ENCODE measurements around the gene KAT7.

Gene KAT7

GRCh38 chr17:49870298-49870697, 81.8 kb downstream of the KAT7 start:
- DNase-seq = no peak
- no peak for TF ChIP-seq GATA1 (IDR thresholded peaks at IDR 0.05; ENCODE audit: low read depth, low read length)
- no peak for TF ChIP-seq POLR2A (IDR thresholded peaks at IDR 0.05; ENCODE audit: low read length)

- no peak for DNase-seq
- no peak for TF ChIP-seq POLR2A (IDR thresholded peaks at IDR 0.05; ENCODE audit: low read length)
- no peak for TF ChIP-seq GATA1 (IDR thresholded peaks at IDR 0.05; ENCODE audit: low read depth, low read length)
Observed at GRCh38 chr17:49871211-49871610, 82.7 kb downstream of the KAT7 start.

GRCh38 chr17:49872754-49873377, 84.4 kb downstream of the KAT7 start:
- TF ChIP-seq GATA1 (IDR thresholded peaks at IDR 0.05; ENCODE audit: low read depth, low read length) = no peak
- TF ChIP-seq POLR2A (IDR thresholded peaks at IDR 0.05; ENCODE audit: low read length) = no peak

GRCh38 chr17:49873466-49873865, 85.0 kb downstream of the KAT7 start:
- DNase-seq = no peak
- TF ChIP-seq GATA1 (IDR thresholded peaks at IDR 0.05; ENCODE audit: low read depth, low read length) (no peak), POLR2A (IDR thresholded peaks at IDR 0.05; ENCODE audit: low read length) (no peak)

More at GRCh38 chr17:49872754-49873377, 84.4 kb downstream of the KAT7 start:
- DNase-seq = no peak

- TF ChIP-seq GATA1 (IDR thresholded peaks at IDR 0.05; ENCODE audit: low read depth, low read length) (no peak), POLR2A (IDR thresholded peaks at IDR 0.05; ENCODE audit: low read length) (no peak)
- DNase-seq = no peak
Observed at GRCh38 chr17:49873926-49874325, 85.4 kb downstream of the KAT7 start.

GRCh38 chr17:49874911-49875310, 86.4 kb downstream of the KAT7 start:
- no peak for DNase-seq
- no peak for TF ChIP-seq POLR2A (IDR thresholded peaks at IDR 0.05; ENCODE audit: low read length)

- no peak for DNase-seq
- TF ChIP-seq POLR2A (IDR thresholded peaks at IDR 0.05; ENCODE audit: low read length) (no peak), GATA1 (IDR thresholded peaks at IDR 0.05; ENCODE audit: low read depth, low read length) (no peak)
Observed at GRCh38 chr17:49875685-49876084, 87.2 kb downstream of the KAT7 start.

GRCh38 chr17:49878931-49879904, 90.7 kb downstream of the KAT7 start:
- TF ChIP-seq POLR2A (IDR thresholded peaks at IDR 0.05; ENCODE audit: low read length) (no peak), GATA1 (IDR thresholded peaks at IDR 0.05; ENCODE audit: low read depth, low read length) (no peak)

GRCh38 chr17:49880291-49881053, 92.0 kb downstream of the KAT7 start:
- DNase-seq = peak; percentile 58 to 72
- TF ChIP-seq GATA1 (IDR thresholded peaks at IDR 0.05; ENCODE audit: low read depth, low read length) (no peak), POLR2A (IDR thresholded peaks at IDR 0.05; ENCODE audit: low read length) (no peak)

More at GRCh38 chr17:49878931-49879904, 90.7 kb downstream of the KAT7 start:
- no peak for DNase-seq

GRCh38 chr17:49881054-49881402, 92.5 kb downstream of the KAT7 start:
- TF ChIP-seq GATA1 (IDR thresholded peaks at IDR 0.05; ENCODE audit: low read depth, low read length) (no peak), POLR2A (IDR thresholded peaks at IDR 0.05; ENCODE audit: low read length) (no peak)

GRCh38 chr17:49882434-49882833, 94.0 kb downstream of the KAT7 start:
- DNase-seq = no peak
- TF ChIP-seq GATA1 (IDR thresholded peaks at IDR 0.05; ENCODE audit: low read depth, low read length) (no peak), POLR2A (IDR thresholded peaks at IDR 0.05; ENCODE audit: low read length) (no peak)

More at GRCh38 chr17:49881054-49881402, 92.5 kb downstream of the KAT7 start:
- no peak for DNase-seq

Measured in erythroblast (primary cell).